OCI-LY1 (cell line): ENCODE data around the gene SLIT3.

Experiments
- H2AFZ ChIP-seq: fragments of 200-600 bp; sonication (generic), shearing (Covaris generic); 2 replicates; pipeline ENCODE4 v1.6.0; 2014; ENCODE audit warnings: antibody characterized with exemption, mild to moderate bottlenecking, low read length
- H3F3A ChIP-seq: fragments of 200-600 bp; sonication (generic), shearing (Covaris generic); 2 replicates; pipeline ENCODE4 v1.6.0; 2014; ENCODE audit warnings: mild to moderate bottlenecking, antibody characterized with exemption, low read length, moderate library complexity; ENCODE audit not compliant: insufficient read depth
- H3K27ac ChIP-seq: fragments of 200-600 bp; sonication (generic); 2 replicates; pipeline ENCODE4 v1.5.1; 2014; ENCODE audit warnings: low read length, mixed run types, mild to moderate bottlenecking, low read depth; ENCODE audit not compliant: poor library complexity, severe bottlenecking
- H3K27me3 ChIP-seq: fragments of 200-600 bp; sonication (generic); 2 replicates; pipeline ENCODE4 v1.6.0; 2014; ENCODE audit warnings: antibody characterized with exemption, mild to moderate bottlenecking, low read length, moderate library complexity; ENCODE audit not compliant: insufficient read depth
- H3K36me3 ChIP-seq: fragments of 200-600 bp; sonication (generic); 2 replicates; pipeline ENCODE4 v1.6.1; 2014; ENCODE audit warnings: mild to moderate bottlenecking, antibody characterized with exemption, low read length, moderate library complexity, mixed read lengths; ENCODE audit not compliant: insufficient read depth
- H3K4me1 ChIP-seq: fragments of 200-600 bp; sonication (generic); 2 replicates; pipeline ENCODE4 v1.5.1; 2014; ENCODE audit warnings: mild to moderate bottlenecking, low read length, moderate library complexity; ENCODE audit not compliant: insufficient read depth, severe bottlenecking
- H3K4me2 ChIP-seq: fragments of 200-600 bp; sonication (generic), shearing (Covaris generic); 2 replicates; pipeline ENCODE4 v1.6.1; 2014; ENCODE audit warnings: low read length
- H3K4me3 ChIP-seq: fragments of 200-600 bp; sonication (generic); 2 replicates; pipeline ENCODE4 v1.5.1; 2014; ENCODE audit warnings: low read length, low read depth, mild to moderate bottlenecking, mixed read lengths; ENCODE audit not compliant: poor library complexity, severe bottlenecking
- H3K79me2 ChIP-seq: fragments of 200-600 bp; shearing (Covaris generic); 2 replicates; pipeline ENCODE4 v1.6.1; 2016; ENCODE audit warnings: mixed run types, low read length, mixed read lengths; ENCODE audit not compliant: insufficient read depth
- H3K9ac ChIP-seq: fragments of 200-600 bp; sonication (generic), shearing (Covaris generic); 2 replicates; pipeline ENCODE4 v1.6.1; 2014; ENCODE audit warnings: mild to moderate bottlenecking, low read length, mixed read lengths
- H3K9me2 ChIP-seq: fragments of 200-600 bp; sonication (generic), shearing (Covaris generic); 2 replicates; pipeline ENCODE4 v1.6.1; 2014; ENCODE audit warnings: low read depth, mild to moderate bottlenecking, low read length, mixed read lengths
- H3K9me3 ChIP-seq: fragments of 200-600 bp; shearing (Covaris generic); 2 replicates; pipeline ENCODE4 v1.6.1; 2014; ENCODE audit warnings: low read length, mixed read lengths
- H4K20me1 ChIP-seq: fragments of 200-600 bp; sonication (generic), shearing (Covaris generic); 2 replicates; pipeline ENCODE4 v1.6.0; 2016; ENCODE audit warnings: mild to moderate bottlenecking, low read length; ENCODE audit not compliant: insufficient read depth
- EZH2 ChIP-seq: fragments of 200-600 bp; sonication (generic), shearing (Covaris generic); IDR thresholded peaks from 2 replicates; pipeline ENCODE4 v1.8.0; 2017; ENCODE audit warnings: borderline replicate concordance, mixed run types, mild to moderate bottlenecking, antibody characterized with exemption, low read length, moderate library complexity, mixed read lengths
- TF ChIP-seq, protein P1 (sequence below): fragments of 200-600 bp; sonication (generic), shearing (Covaris generic); IDR thresholded peaks from 2 replicates; pipeline ENCODE4 v1.5.1; 2017; ENCODE audit warnings: mild to moderate bottlenecking, antibody characterized with exemption, low read length, moderate library complexity, mixed read lengths

Gene SLIT3

DNA sequence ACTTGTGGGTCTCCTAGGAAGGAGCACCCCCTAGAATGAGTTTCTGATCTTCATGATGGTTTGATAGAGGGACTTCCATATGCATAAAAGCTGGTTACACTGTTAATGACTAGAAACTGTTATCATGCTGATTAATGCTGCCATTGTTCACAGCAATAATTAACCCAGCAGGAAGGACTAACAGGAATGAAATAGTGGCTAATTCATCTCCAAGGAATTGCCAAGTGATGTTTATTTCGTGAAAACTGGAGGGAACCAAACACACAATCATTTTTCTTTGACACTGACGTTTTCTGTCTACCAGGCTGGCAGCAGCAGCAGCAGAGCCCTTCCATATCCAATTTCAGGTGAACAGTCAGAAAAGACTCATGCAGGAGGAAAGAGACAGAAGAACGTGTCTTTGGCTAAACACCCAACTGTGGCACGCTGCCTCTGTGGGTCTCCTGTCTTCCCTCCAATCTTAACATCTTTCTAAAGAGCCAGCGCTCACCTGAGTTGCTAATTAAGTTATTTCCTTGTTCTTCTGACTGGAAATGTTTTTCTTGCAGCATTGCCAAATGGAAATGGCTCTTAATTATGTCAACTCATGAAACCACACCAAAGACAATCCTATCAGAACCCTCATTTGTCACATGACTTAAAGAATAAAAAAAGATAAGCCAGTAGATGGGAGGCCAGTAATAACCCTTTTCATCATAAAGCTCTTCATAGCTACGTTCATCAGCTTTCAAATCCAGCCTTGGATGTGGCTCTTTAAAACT, 181.5 kb downstream of the SLIT3 start:
- no peaks in the 10 kb centered on the region for H3F3A ChIP-seq
- no peak overlapping the region for H3K4me3 ChIP-seq
- H3K27ac ChIP-seq, result no peak overlapping the region
- no peaks in the 10 kb centered on the region for H3K4me1 ChIP-seq
- H3K9me2 ChIP-seq, result no peaks in the 10 kb centered on the region
- TF ChIP-seq EZH2, result no peak
- TF ChIP-seq, protein P1, sequence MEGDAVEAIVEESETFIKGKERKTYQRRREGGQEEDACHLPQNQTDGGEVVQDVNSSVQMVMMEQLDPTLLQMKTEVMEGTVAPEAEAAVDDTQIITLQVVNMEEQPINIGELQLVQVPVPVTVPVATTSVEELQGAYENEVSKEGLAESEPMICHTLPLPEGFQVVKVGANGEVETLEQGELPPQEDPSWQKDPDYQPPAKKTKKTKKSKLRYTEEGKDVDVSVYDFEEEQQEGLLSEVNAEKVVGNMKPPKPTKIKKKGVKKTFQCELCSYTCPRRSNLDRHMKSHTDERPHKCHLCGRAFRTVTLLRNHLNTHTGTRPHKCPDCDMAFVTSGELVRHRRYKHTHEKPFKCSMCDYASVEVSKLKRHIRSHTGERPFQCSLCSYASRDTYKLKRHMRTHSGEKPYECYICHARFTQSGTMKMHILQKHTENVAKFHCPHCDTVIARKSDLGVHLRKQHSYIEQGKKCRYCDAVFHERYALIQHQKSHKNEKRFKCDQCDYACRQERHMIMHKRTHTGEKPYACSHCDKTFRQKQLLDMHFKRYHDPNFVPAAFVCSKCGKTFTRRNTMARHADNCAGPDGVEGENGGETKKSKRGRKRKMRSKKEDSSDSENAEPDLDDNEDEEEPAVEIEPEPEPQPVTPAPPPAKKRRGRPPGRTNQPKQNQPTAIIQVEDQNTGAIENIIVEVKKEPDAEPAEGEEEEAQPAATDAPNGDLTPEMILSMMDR, result no peak
- H4K20me1 ChIP-seq, result no peaks in the 10 kb centered on the region
- H3K27me3 ChIP-seq, result no peaks in the 10 kb centered on the region
- no peak overlapping the region for H3K4me2 ChIP-seq
- H3K9me3 ChIP-seq, result no peaks in the 10 kb centered on the region
- H2AFZ ChIP-seq, result no peak overlapping the region
- no peaks in the 10 kb centered on the region for H3K79me2 ChIP-seq
- no peaks in the 10 kb centered on the region for H3K36me3 ChIP-seq
- H3K9ac ChIP-seq, result no peak overlapping the region

- no peak overlapping the region for H2AFZ ChIP-seq
- H4K20me1 ChIP-seq, result no peaks in the 10 kb centered on the region
- no peak overlapping the region for H3K9ac ChIP-seq
- no peaks in the 10 kb centered on the region for H3K9me2 ChIP-seq
- no peak overlapping the region for H3K4me3 ChIP-seq
- no peak overlapping the region for H3K4me2 ChIP-seq
- no peaks in the 10 kb centered on the region for H3F3A ChIP-seq
- H3K36me3 ChIP-seq, result no peaks in the 10 kb centered on the region
- no peaks in the 10 kb centered on the region for H3K27me3 ChIP-seq
- TF ChIP-seq, protein P1, result no peak
- no peak for TF ChIP-seq EZH2
- no peaks in the 10 kb centered on the region for H3K4me1 ChIP-seq
- H3K9me3 ChIP-seq, result no peaks in the 10 kb centered on the region
- H3K79me2 ChIP-seq, result no peaks in the 10 kb centered on the region
- no peak overlapping the region for H3K27ac ChIP-seq
Measured at GRCh38 chr5:169116961-169117461, 183.9 kb downstream of the SLIT3 start.

DNA sequence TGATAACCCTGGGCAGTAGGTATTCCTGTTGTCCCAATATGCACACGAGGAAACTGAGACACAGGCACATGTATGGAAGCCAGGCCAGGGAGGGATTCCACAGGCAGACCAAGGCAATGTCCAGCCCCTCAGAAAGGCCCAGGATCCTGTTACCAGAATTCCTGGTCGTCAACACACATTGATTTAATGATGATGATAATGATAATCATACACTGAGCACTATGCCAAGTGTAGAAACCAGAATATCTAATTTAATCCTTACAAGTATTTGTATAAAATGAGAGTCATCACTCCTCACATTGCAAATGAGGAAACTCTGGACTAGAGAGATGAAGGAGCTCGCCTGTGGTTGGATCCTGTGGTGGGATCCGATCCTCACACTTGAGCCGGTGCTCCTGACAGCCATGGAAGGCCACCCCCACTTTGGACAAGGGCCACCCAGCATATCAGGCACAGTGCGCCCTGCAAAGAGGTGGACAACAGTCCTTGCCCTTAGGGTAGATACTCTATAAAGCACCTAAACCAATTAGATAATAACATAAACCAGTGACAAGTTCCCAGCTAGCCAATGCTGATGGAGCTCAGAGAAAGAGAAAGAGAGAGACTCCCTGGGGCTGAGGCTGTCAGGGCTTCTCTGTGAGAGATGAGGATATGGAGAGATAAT, 185.3 kb downstream of the SLIT3 start:
- Histone ChIP-seq H3K4me1 (no peaks in the 10 kb centered on the region), H3K79me2 (no peaks in the 10 kb centered on the region), H3K9me2 (no peaks in the 10 kb centered on the region), H3K4me2 (no peak overlapping the region), H3K36me3 (no peaks in the 10 kb centered on the region), H4K20me1 (no peaks in the 10 kb centered on the region), H3K27me3 (no peaks in the 10 kb centered on the region), H3K9me3 (no peaks in the 10 kb centered on the region), H3F3A (no peaks in the 10 kb centered on the region), H2AFZ (no peak overlapping the region), H3K9ac (no peak overlapping the region), H3K27ac (no peak overlapping the region), H3K4me3 (no peak overlapping the region)
- no peak for TF ChIP-seq EZH2
- TF ChIP-seq, protein P1, result no peak
